Neural progenitor cell (in vitro differentiated cells): ENCODE measurements around the gene STMP1. TPM values are rescaled to one million over a fixed set of nuclear protein-coding genes. Genes with fewer than 3 reads are reported as not detected.

Experiments
- DNase-seq: peaks from one replicate; pipeline ENCODE4 v3.0.0-alpha.2; 2016; ENCODE audit warnings: low spot score
- H2AFZ ChIP-seq: fragments of 200-600 bp; sonication (generic); replicated peaks from 2 replicates; pipeline ENCODE4 v1.6.1; 2016; ENCODE audit warnings: antibody characterized with exemption
- H3F3A ChIP-seq: fragments of 200-600 bp; sonication (generic); 2 replicates; pipeline ENCODE4 v1.6.1; 2016; ENCODE audit warnings: antibody characterized with exemption, low read depth
- H3K27ac ChIP-seq: fragments of 200-600 bp; sonication (generic); 2 replicates; pipeline ENCODE4 v1.5.1; 2016; ENCODE audit warnings: mild to moderate bottlenecking
- H3K27me3 ChIP-seq: fragments of 200-600 bp; sonication (generic); 2 replicates; pipeline ENCODE4 v1.6.1; 2016; ENCODE audit warnings: mild to moderate bottlenecking, moderate library complexity
- H3K36me3 ChIP-seq: fragments of 200-600 bp; sonication (generic); 2 replicates; pipeline ENCODE4 v1.5.1; 2016
- H3K4me1 ChIP-seq: fragments of 200-600 bp; sonication (generic); 2 replicates; pipeline ENCODE4 v1.6.1; 2016; ENCODE audit warnings: mixed run types
- H3K4me2 ChIP-seq: fragments of 200-600 bp; sonication (generic); 2 replicates; pipeline ENCODE4 v1.6.1; 2016
- H3K4me3 ChIP-seq: fragments of 200-600 bp; sonication (generic); 2 replicates; pipeline ENCODE4 v1.5.1; 2016
- H3K79me2 ChIP-seq: fragments of 200-600 bp; sonication (generic); 2 replicates; pipeline ENCODE4 v1.6.1; 2016; ENCODE audit warnings: low read depth
- H3K9ac ChIP-seq: fragments of 200-600 bp; sonication (generic); 2 replicates; pipeline ENCODE4 v1.6.1; 2016
- H3K9me3 ChIP-seq: fragments of 200-600 bp; sonication (generic); 2 replicates; pipeline ENCODE4 v1.5.1; 2016; ENCODE audit warnings: low read depth
- H4K20me1 ChIP-seq: fragments of 200-600 bp; sonication (generic); 2 replicates; pipeline ENCODE4 v1.6.1; 2016; ENCODE audit warnings: low read depth
- H3K27ac Mint-ChIP-seq: 3 replicates; pipeline ENCODE4 v1.8.0; 2021; ENCODE audit warnings: mixed read lengths
- H3K27me3 Mint-ChIP-seq: 2 replicates; pipeline ENCODE4 v1.8.0; 2022; ENCODE audit warnings: low read depth, mild to moderate bottlenecking, inconsistent platforms, moderate library complexity, mixed read lengths; ENCODE audit not compliant: insufficient read depth
- H3K36me3 Mint-ChIP-seq: 3 replicates; pipeline ENCODE4 v1.8.0; 2021; ENCODE audit warnings: mixed read lengths
- H3K4me1 Mint-ChIP-seq: 3 replicates; pipeline ENCODE4 v1.8.0; 2021; ENCODE audit warnings: mixed read lengths
- H3K4me3 Mint-ChIP-seq: 3 replicates; pipeline ENCODE4 v1.8.0; 2021; ENCODE audit warnings: mild to moderate bottlenecking, moderate library complexity, mixed read lengths
- H3K9me3 Mint-ChIP-seq: 3 replicates; pipeline ENCODE4 v1.8.0; 2020; ENCODE audit warnings: mixed read lengths
- EZH2 ChIP-seq: fragments of 200-600 bp; sonication (generic); IDR thresholded peaks from 2 replicates; pipeline ENCODE4 v1.6.1; 2017; ENCODE audit warnings: antibody characterized with exemption, mild to moderate bottlenecking, moderate library complexity
- EZH2phosphoT487 ChIP-seq: fragments of 200-600 bp; sonication (generic); IDR thresholded peaks from 2 replicates; pipeline ENCODE4 v1.6.1; 2017; ENCODE audit warnings: antibody characterized with exemption
- total RNA-seq: library from RNA; depleted of rRNA; stranded (reverse); fragments of >200 nt; gene quantifications from 2 replicates; pipeline ENCODE4 v1.2.3, GENCODE V29; 2015; ENCODE audit warnings: low replicate concordance
- TF ChIP-seq, protein P1 (sequence below): fragments of 200-600 bp; sonication (generic); IDR thresholded peaks from 2 replicates; pipeline ENCODE4 v1.5.1; 2017; ENCODE audit warnings: antibody characterized with exemption, mild to moderate bottlenecking

Gene STMP1
- total RNA-seq, 1 donor from 2014 or later, result 30.4 TPM

DNA sequence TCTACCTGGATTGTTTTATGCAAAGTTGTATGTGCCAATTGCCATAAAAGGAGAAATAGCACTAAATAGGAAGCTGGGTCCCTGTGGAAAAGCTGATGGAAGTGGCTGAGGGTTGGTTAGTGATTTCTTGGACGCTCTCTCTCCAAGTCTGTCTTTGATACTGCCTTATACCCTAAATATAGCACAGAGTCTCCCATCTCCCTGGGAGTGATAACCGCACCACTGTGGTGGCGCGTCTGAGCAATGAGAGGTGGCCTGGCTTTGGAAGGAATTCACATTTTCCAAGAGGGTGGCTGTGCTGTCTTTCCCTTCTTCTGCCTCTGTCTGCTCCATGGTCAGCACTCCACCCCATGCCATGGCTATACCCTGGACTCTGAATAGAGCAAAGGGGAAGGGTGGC, 31.2 kb downstream of the STMP1 start:
- TF ChIP-seq, protein P1, sequence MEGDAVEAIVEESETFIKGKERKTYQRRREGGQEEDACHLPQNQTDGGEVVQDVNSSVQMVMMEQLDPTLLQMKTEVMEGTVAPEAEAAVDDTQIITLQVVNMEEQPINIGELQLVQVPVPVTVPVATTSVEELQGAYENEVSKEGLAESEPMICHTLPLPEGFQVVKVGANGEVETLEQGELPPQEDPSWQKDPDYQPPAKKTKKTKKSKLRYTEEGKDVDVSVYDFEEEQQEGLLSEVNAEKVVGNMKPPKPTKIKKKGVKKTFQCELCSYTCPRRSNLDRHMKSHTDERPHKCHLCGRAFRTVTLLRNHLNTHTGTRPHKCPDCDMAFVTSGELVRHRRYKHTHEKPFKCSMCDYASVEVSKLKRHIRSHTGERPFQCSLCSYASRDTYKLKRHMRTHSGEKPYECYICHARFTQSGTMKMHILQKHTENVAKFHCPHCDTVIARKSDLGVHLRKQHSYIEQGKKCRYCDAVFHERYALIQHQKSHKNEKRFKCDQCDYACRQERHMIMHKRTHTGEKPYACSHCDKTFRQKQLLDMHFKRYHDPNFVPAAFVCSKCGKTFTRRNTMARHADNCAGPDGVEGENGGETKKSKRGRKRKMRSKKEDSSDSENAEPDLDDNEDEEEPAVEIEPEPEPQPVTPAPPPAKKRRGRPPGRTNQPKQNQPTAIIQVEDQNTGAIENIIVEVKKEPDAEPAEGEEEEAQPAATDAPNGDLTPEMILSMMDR, result no peak
- no peak for TF ChIP-seq EZH2phosphoT487
- TF ChIP-seq EZH2, result no peak
- Histone ChIP-seq H3K4me1 (peaks cover 8% of the 10 kb centered on the region), H3K27ac (no peak overlapping the region), H3K4me3 (no peak overlapping the region), H3K9me3 (no peaks in the 10 kb centered on the region), H3K9ac (no peak overlapping the region), H3K36me3 (no peaks in the 10 kb centered on the region), H3K4me2 (no peak overlapping the region), H4K20me1 (no peaks in the 10 kb centered on the region), H3F3A (peaks cover 13% of the 10 kb centered on the region), H3K27me3 (no peaks in the 10 kb centered on the region), H2AFZ (no peak overlapping the region), H3K79me2 (no peaks in the 10 kb centered on the region)
- Mint-ChIP-seq H3K27ac (no peak overlapping the region), H3K27me3 (peaks cover 9% of the 10 kb centered on the region), H3K4me1 (peaks cover 10% of the 10 kb centered on the region), H3K36me3 (peaks cover 14% of the 10 kb centered on the region), H3K4me3 (no peak overlapping the region), H3K9me3 (no peaks in the 10 kb centered on the region)
- DNase-seq, result no peak

DNA sequence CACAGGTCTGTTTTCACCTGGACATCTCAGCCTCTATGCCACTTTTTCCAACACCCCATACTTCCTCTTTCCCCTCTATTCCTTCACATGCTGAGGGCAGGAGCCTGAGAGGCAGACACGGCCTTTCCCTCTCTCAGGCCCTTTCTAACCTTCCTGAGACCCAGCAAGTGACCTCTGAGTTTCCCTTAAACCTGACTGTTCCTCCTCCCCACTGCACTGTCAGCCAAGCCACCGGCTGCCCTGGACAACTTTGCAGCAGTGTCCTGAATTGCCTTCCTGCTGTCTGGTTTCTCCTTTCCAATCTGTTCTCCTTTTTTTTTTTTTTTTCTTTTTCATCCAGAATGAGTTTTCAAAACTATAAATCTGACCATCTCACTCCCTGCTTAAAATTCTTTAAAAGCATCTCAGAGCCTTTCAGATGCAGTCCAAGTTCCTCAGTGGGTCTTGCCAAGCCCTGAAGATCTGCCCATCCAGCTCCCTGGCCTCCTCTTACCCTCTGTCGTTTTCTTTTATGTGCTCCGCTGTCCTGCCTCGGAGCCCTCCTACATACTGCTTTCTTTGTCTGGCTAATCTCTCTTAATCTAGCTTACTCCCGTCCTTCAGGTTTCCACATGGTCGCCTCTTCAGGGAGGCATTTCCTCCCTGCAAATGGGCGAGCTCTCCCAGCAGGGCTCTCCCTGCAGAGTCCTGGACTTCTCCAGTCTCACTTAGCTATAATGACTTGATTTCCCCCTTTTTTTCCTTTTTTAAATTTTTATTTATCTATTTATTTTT, 35.1 kb downstream of the STMP1 start:
- Histone ChIP-seq H4K20me1 (no peaks in the 10 kb centered on the region), H2AFZ (no peak overlapping the region), H3K4me2 (peak overlapping the region; percentile 5), H3K36me3 (no peaks in the 10 kb centered on the region), H3K27me3 (no peaks in the 10 kb centered on the region), H3K9me3 (no peaks in the 10 kb centered on the region), H3K27ac (no peak overlapping the region), H3K4me3 (no peak overlapping the region), H3K4me1 (peaks cover 8% of the 10 kb centered on the region), H3K79me2 (no peaks in the 10 kb centered on the region), H3K9ac (no peak overlapping the region), H3F3A (peaks cover 13% of the 10 kb centered on the region)
- no peak overlapping the region for H3K4me3 Mint-ChIP-seq
- H3K27me3 Mint-ChIP-seq, result peaks cover 7% of the 10 kb centered on the region
- TF ChIP-seq, protein P1, result no peak
- TF ChIP-seq EZH2 (no peak), EZH2phosphoT487 (no peak)
- peaks cover 10% of the 10 kb centered on the region for H3K4me1 Mint-ChIP-seq
- peak overlapping the region; percentile 28 for H3K27ac Mint-ChIP-seq
- peaks cover 3% of the 10 kb centered on the region for H3K9me3 Mint-ChIP-seq
- peaks cover 5% of the 10 kb centered on the region for H3K36me3 Mint-ChIP-seq
- peak; percentile 65 for DNase-seq

DNA sequence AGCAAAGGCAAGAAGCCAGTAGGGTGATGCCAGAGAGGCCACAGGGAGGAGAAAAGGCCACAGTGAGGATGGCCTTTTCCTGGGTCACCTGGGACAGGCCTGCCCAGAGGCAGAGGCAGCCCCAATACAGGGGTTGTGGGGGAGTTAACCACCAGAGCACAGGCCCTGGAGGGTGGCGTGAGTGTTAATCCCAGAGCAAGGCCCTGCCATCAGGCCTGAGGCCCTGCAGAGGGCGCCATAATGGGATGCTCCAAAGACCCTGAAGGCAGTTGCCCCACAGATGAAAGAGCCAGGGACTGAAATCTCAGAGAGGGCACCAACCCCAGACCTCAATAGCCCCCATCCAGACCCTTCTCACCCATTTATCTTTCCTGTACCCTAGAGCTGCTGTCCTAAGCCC, 41.8 kb downstream of the STMP1 start:
- no peak overlapping the region for H2AFZ ChIP-seq
- no peaks in the 10 kb centered on the region for H3K9me3 ChIP-seq
- no peaks in the 10 kb centered on the region for H3K27me3 ChIP-seq
- Mint-ChIP-seq H3K27me3 (peaks cover 11% of the 10 kb centered on the region), H3K9me3 (peaks cover under 1% of the 10 kb centered on the region), H3K4me3 (no peak overlapping the region), H3K36me3 (peaks cover 6% of the 10 kb centered on the region), H3K27ac (no peak overlapping the region), H3K4me1 (peaks cover 3% of the 10 kb centered on the region)
- no peaks in the 10 kb centered on the region for H3K36me3 ChIP-seq
- H3K4me2 ChIP-seq, result no peak overlapping the region
- DNase-seq, result peak; percentile 60
- H3K9ac ChIP-seq, result no peak overlapping the region
- H3K27ac ChIP-seq, result no peak overlapping the region
- no peak overlapping the region for H3K4me3 ChIP-seq
- peaks cover 3% of the 10 kb centered on the region for H3K4me1 ChIP-seq
- H3K79me2 ChIP-seq, result no peaks in the 10 kb centered on the region
- TF ChIP-seq EZH2 (no peak), EZH2phosphoT487 (no peak)
- TF ChIP-seq, protein P1, result peak; percentile 61
- no peaks in the 10 kb centered on the region for H3F3A ChIP-seq
- no peaks in the 10 kb centered on the region for H4K20me1 ChIP-seq
